H1 (cell line): ENCODE data around the gene SPTBN1.

Source experiments
- CHD1 ChIP-seq: IDR thresholded peaks from 2 replicates; pipeline ENCODE4 v1.6.1; 2012; ENCODE audit warnings: low read depth, low read length, improper control_type of control experiment
- EZH2 ChIP-seq: fragments of 200-600 bp; sonication (generic); IDR thresholded peaks from 2 replicates; pipeline ENCODE4 v1.7.1; 2012; ENCODE audit warnings: low read depth, mild to moderate bottlenecking, moderate library complexity, low read length, inconsistent platforms; ENCODE audit not compliant: severe bottlenecking
- FOSL1 ChIP-seq: IDR thresholded peaks from 2 replicates; pipeline ENCODE4 v1.6.1; 2011; ENCODE audit warnings: mild to moderate bottlenecking, low read depth, low read length, moderate library complexity; ENCODE audit not compliant: insufficient read depth
- JUND ChIP-seq: IDR thresholded peaks from 2 replicates; pipeline ENCODE4 v1.6.1; 2011; ENCODE audit warnings: mild to moderate bottlenecking, improper control_type of control experiment, low read length
- POLR2A ChIP-seq, 2 experiments: IDR thresholded peaks; 1 replicate in 1 of 2; 2 replicates in 1 of 2; pipeline ENCODE4 v1.6.1; 2011; ENCODE audit warnings: low read depth in 2 of 2, low read length in 2 of 2, mild to moderate bottlenecking in 2 of 2; ENCODE audit errors: control extremely low read depth in 1 of 2
- POLR2AphosphoS5 ChIP-seq: IDR thresholded peaks from 2 replicates; pipeline ENCODE4 v1.6.1; 2011; ENCODE audit warnings: low read depth, low read length
- RFX5 ChIP-seq: IDR thresholded peaks from 2 replicates; pipeline ENCODE4 v1.6.1; 2011; ENCODE audit warnings: low read depth, low read length, improper control_type of control experiment, borderline replicate concordance
- SIN3A ChIP-seq, 2 experiments: IDR thresholded peaks in 1 of 2; conservative IDR thresholded peaks in 1 of 2; 2 replicates each; pipeline ENCODE4 v1.6.1; 2011 to 2012; ENCODE audit warnings: low read length in 2 of 2, improper control_type of control experiment in 1 of 2, low read depth in 1 of 2, mild to moderate bottlenecking in 1 of 2
- TF ChIP-seq, protein P1 (sequence below), 3 experiments: IDR thresholded peaks; 1 replicate in 2 of 3; 2 replicates in 1 of 3; pipeline versions ENCODE4 v1.5.1 to v1.6.1; 2011; ENCODE audit warnings: low read length in 3 of 3, mild to moderate bottlenecking in 3 of 3, inconsistent platforms in 2 of 3, low read depth in 1 of 3, moderate library complexity in 1 of 3; ENCODE audit not compliant: insufficient read depth in 1 of 3; ENCODE audit errors: control extremely low read depth in 1 of 3

DNA sequence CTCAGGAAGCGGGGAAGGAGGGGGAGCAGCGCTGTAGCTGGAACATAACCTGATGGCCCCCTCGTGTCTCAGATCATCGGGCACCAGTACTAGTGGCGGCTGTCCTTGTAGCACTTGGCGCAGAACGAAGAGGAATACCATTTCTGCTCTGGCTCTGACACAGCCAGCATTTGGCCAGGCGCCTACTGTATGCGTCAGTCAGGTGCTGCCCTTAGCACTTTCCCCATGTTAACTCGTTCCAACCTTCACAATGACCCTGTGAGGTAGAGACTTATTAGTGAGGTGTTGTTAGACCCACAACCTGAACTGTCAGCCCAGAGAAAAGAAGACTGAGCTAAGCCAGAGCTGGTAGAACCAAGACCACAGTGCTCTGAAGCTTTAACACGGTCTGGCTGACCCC is 219.6 kb downstream of the SPTBN1 start:
- TF ChIP-seq JUND (no peak), EZH2 (no peak), POLR2A (IDR thresholded peaks at IDR 0.05; ENCODE audit: control extremely low read depth in 1 of 2, low read depth in 2 of 2, low read length in 2 of 2) (no peak), CHD1 (no peak), RFX5 (no peak), FOSL1 (no peak), POLR2AphosphoS5 (no peak), SIN3A (conservative IDR thresholded peaks at IDR 0.05 in 1 of 2, IDR thresholded peaks at IDR 0.05 in 1 of 2; ENCODE audit: low read depth in 1 of 2, low read length in 2 of 2) (no peak)
- TF ChIP-seq, protein P1, sequence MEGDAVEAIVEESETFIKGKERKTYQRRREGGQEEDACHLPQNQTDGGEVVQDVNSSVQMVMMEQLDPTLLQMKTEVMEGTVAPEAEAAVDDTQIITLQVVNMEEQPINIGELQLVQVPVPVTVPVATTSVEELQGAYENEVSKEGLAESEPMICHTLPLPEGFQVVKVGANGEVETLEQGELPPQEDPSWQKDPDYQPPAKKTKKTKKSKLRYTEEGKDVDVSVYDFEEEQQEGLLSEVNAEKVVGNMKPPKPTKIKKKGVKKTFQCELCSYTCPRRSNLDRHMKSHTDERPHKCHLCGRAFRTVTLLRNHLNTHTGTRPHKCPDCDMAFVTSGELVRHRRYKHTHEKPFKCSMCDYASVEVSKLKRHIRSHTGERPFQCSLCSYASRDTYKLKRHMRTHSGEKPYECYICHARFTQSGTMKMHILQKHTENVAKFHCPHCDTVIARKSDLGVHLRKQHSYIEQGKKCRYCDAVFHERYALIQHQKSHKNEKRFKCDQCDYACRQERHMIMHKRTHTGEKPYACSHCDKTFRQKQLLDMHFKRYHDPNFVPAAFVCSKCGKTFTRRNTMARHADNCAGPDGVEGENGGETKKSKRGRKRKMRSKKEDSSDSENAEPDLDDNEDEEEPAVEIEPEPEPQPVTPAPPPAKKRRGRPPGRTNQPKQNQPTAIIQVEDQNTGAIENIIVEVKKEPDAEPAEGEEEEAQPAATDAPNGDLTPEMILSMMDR (IDR thresholded peaks at IDR 0.05; ENCODE audit: control extremely low read depth in 1 of 3, insufficient read depth in 1 of 3, low read depth in 1 of 3, low read length in 3 of 3) = no peak
